Gastrocnemius medialis (tissue), 4 donors: ENCODE measurements around the gene SCN5A. TPM values are rescaled to one million over a fixed set of nuclear protein-coding genes. Genes with fewer than 3 reads are reported as not detected.

Experiments
- ATAC-seq, 2 donors: fragments of 150-250 bp; one replicate each; pipeline ENCODE4 v1.9.1; 2016
- DNase-seq, 2 donors: peaks; one replicate each; pipeline ENCODE4 v3.0.0-alpha.2; 2019
- H3K27ac ChIP-seq, 4 donors: fragments of 200-600 bp; sonication (generic); 1 replicate in 1 of 4; 2 replicates in 3 of 4; pipeline ENCODE4 v1.5.1; 2016 to 2018; ENCODE audit warnings: mild to moderate bottlenecking in 2 of 4, moderate library complexity in 1 of 4
- H3K27me3 ChIP-seq, 3 donors: fragments of 200-600 bp; sonication (generic) in 2 of 3; 1 replicate in 1 of 3; 2 replicates in 2 of 3; pipeline versions ENCODE4 v1.5.1 to v1.6.0; 2016 to 2019; ENCODE audit warnings: mild to moderate bottlenecking in 1 of 3, moderate library complexity in 1 of 3
- H3K36me3 ChIP-seq, 2 donors: fragments of 200-600 bp; sonication (generic) in 1 of 2; one replicate each; pipeline ENCODE4 v1.5.1; 2017 to 2018
- H3K4me1 ChIP-seq, 2 donors: fragments of 200-600 bp; sonication (generic) in 1 of 2; one replicate each; pipeline ENCODE4 v1.5.1; 2016 to 2017; ENCODE audit warnings: mild to moderate bottlenecking in 2 of 2
- H3K4me3 ChIP-seq, 4 donors: fragments of 200-600 bp; sonication (generic) in 3 of 4; 1 replicate in 1 of 4; 2 replicates in 3 of 4; pipeline ENCODE4 v1.5.1; 2016 to 2019; ENCODE audit warnings: mild to moderate bottlenecking in 2 of 4
- H3K9me3 ChIP-seq, 3 donors: fragments of 200-600 bp; sonication (generic) in 2 of 3; 1 replicate in 1 of 3; 2 replicates in 2 of 3; pipeline ENCODE4 v1.5.1; 2016 to 2019
- CTCF ChIP-seq, 5 experiments: fragments of 450-650 bp in 3 of 5; fragments of 200-600 bp in 2 of 5; sonication (generic) in 2 of 5; IDR thresholded peaks in 4 of 5; conservative IDR thresholded peaks in 1 of 5; 1 replicate in 4 of 5; 2 replicates in 1 of 5; pipeline ENCODE4 v1.5.1; 2016 to 2019; ENCODE audit warnings: antibody characterized with exemption in 5 of 5, mild to moderate bottlenecking in 3 of 5, moderate library complexity in 3 of 5
- POLR2A ChIP-seq, 2 donors: fragments of 450-650 bp; IDR thresholded peaks; one replicate each; pipeline ENCODE4 v1.6.1; 2017; ENCODE audit warnings: antibody characterized with exemption in 2 of 2, mild to moderate bottlenecking in 2 of 2, moderate library complexity in 2 of 2
- in situ Hi-C, 4 donors: fragments of 200-750 bp; cut with MboI; loops; one replicate each; pipeline versions ENCODE4 v1.15.0 to v1.8.0; 2017; ENCODE audit warnings: low sequenced_read_pairs in 4 of 4
- intact Hi-C: fragments of 100-400 bp; cut with DNase I; formaldehyde crosslinking; loops from one replicate; pipeline ENCODE4 v1.15.1; 2023; ENCODE audit warnings: low total_unique reads
- total RNA-seq, 4 donors: library from RNA; depleted of rRNA; stranded (reverse); fragments of >200 nt; gene quantifications; one replicate each; pipeline versions ENCODE4 v1.1.0 to v1.2.3, GENCODE V29; 2016

Gene SCN5A
- total RNA-seq, 4 donors from 2014 or later: 0.05 to 4.3 (median 2.8) TPM; not detected in 1

- Histone ChIP-seq H3K9me3 (no peaks in the 10 kb centered on the region), H3K27me3 (no peaks in the 10 kb centered on the region), H3K27ac (no peak overlapping the region), H3K4me3 (no peak overlapping the region), H3K4me1 (no peaks in the 10 kb centered on the region), H3K36me3 (no peaks in the 10 kb centered on the region)
- TF ChIP-seq CTCF (IDR thresholded peaks at IDR 0.05 in 4 of 5, conservative IDR thresholded peaks at IDR 0.05 in 1 of 5): no peak
- no peak for TF ChIP-seq POLR2A (IDR thresholded peaks at IDR 0.05)
- intact Hi-C loops: no loop called here
- DNase-seq (peak in 1 of 2 donors; percentile 6), ATAC-seq (no peak)
- in situ Hi-C loops: no loop called here
These were observed 87.6 kb downstream of the SCN5A start for GRCh38 chr3:38561746-38562466.

GRCh38 chr3:38560996-38561717, 88.3 kb downstream of the SCN5A start:
- ATAC-seq (no peak), DNase-seq (peak in 1 of 2 donors; percentile 2)
- in situ Hi-C loops: no loop called here
- Histone ChIP-seq H3K4me3 (no peak overlapping the region), H3K27ac (no peak overlapping the region), H3K36me3 (no peaks in the 10 kb centered on the region), H3K27me3 (no peaks in the 10 kb centered on the region), H3K4me1 (no peaks in the 10 kb centered on the region), H3K9me3 (no peaks in the 10 kb centered on the region)
- intact Hi-C loops: no loop called here
- TF ChIP-seq CTCF (IDR thresholded peaks at IDR 0.05 in 4 of 5, conservative IDR thresholded peaks at IDR 0.05 in 1 of 5) (no peak), POLR2A (IDR thresholded peaks at IDR 0.05) (no peak)

- intact Hi-C loops: no loop called here
These were observed 89.2 kb downstream of the SCN5A start for GRCh38 chr3:38560284-38560683.

GRCh38 chr3:38558864-38559263, 90.6 kb downstream of the SCN5A start:
- Histone ChIP-seq H3K4me3 (no peak overlapping the region), H3K4me1 (no peaks in the 10 kb centered on the region), H3K36me3 (no peaks in the 10 kb centered on the region), H3K27me3 (no peaks in the 10 kb centered on the region), H3K9me3 (no peaks in the 10 kb centered on the region), H3K27ac (no peak overlapping the region)
- DNase-seq: no peak
- no peak for TF ChIP-seq POLR2A (IDR thresholded peaks at IDR 0.05)
- TF ChIP-seq CTCF (IDR thresholded peaks at IDR 0.05 in 4 of 5, conservative IDR thresholded peaks at IDR 0.05 in 1 of 5): no peak
- intact Hi-C loops (no loop called here), in situ Hi-C loops (no loop called here)
- no peak for ATAC-seq

More at GRCh38 chr3:38560284-38560683, 89.2 kb downstream of the SCN5A start:
- DNase-seq: no peak
- no peaks in the 10 kb centered on the region for H3K9me3 ChIP-seq
- in situ Hi-C loops: no loop called here
- no peak overlapping the region for H3K27ac ChIP-seq
- H3K4me3 ChIP-seq: no peak overlapping the region
- no peak for ATAC-seq
- H3K36me3 ChIP-seq: no peaks in the 10 kb centered on the region
- TF ChIP-seq CTCF (IDR thresholded peaks at IDR 0.05 in 4 of 5, conservative IDR thresholded peaks at IDR 0.05 in 1 of 5): no peak
- no peak for TF ChIP-seq POLR2A (IDR thresholded peaks at IDR 0.05)
- H3K4me1 ChIP-seq: no peaks in the 10 kb centered on the region
- H3K27me3 ChIP-seq: no peaks in the 10 kb centered on the region
